GM23338 (cell line): ENCODE measurements around the gene NCAPD2.

Experiments used
- CREB1 ChIP-seq: fragments of 250-450 bp; sonication (Bioruptor Pico); IDR thresholded peaks from 2 replicates; pipeline ENCODE4 v1.5.0; 2020; ENCODE audit warnings: low read depth, mild to moderate bottlenecking, moderate library complexity
- CTCF ChIP-seq, 2 experiments: fragments of 200-600 bp in 1 of 2; sonication (generic) in 1 of 2; conservative IDR thresholded peaks; 2 replicates each; pipeline versions ENCODE4 v1.5.1 to v1.6.1; 2016 to 2017; ENCODE audit warnings: antibody characterized with exemption in 2 of 2, low read depth in 2 of 2, mild to moderate bottlenecking in 2 of 2, moderate library complexity in 1 of 2
- ETS1 ChIP-seq: IDR thresholded peaks from 2 replicates; pipeline ENCODE4 v1.6.1; 2016; ENCODE audit warnings: antibody characterized with exemption
- EZH2 ChIP-seq: fragments of 200-600 bp; sonication (generic); IDR thresholded peaks from one replicate; pipeline ENCODE4 v1.8.0; 2017; ENCODE audit warnings: antibody characterized with exemption, mild to moderate bottlenecking, low read depth; ENCODE audit not compliant: unreplicated experiment
- EZH2phosphoT487 ChIP-seq: fragments of 200-600 bp; sonication (generic); IDR thresholded peaks from one replicate; pipeline ENCODE4 v1.8.1; 2018; ENCODE audit warnings: antibody characterized with exemption; ENCODE audit not compliant: unreplicated experiment
- JUNB ChIP-seq: IDR thresholded peaks from one replicate; pipeline ENCODE4 v1.6.1; 2016; ENCODE audit warnings: antibody characterized with exemption; ENCODE audit not compliant: unreplicated experiment
- NANOG ChIP-seq: IDR thresholded peaks from 2 replicates; pipeline ENCODE4 v1.6.1; 2016; ENCODE audit warnings: antibody characterized with exemption, borderline replicate concordance
- POLR2AphosphoS5 ChIP-seq: IDR thresholded peaks from 2 replicates; pipeline ENCODE4 v1.6.1; 2016; ENCODE audit warnings: antibody characterized with exemption, low read depth
- REST ChIP-seq: IDR thresholded peaks from one replicate; pipeline ENCODE4 v1.6.1; 2018; ENCODE audit warnings: antibody characterized with exemption; ENCODE audit not compliant: unreplicated experiment
- STAT1 ChIP-seq: IDR thresholded peaks from one replicate; pipeline ENCODE4 v1.6.1; 2016; ENCODE audit warnings: antibody characterized with exemption; ENCODE audit not compliant: unreplicated experiment
- ZNF114 ChIP-seq: fragments of 250-450 bp; sonication (Bioruptor Pico); IDR thresholded peaks from 2 replicates; pipeline ENCODE4 v1.5.0; 2020; ENCODE audit warnings: mild to moderate bottlenecking, moderate library complexity
- ZNF331 ChIP-seq: fragments of 250-450 bp; sonication (Bioruptor Pico); IDR thresholded peaks from 2 replicates; pipeline ENCODE4 v1.5.0; 2020; ENCODE audit warnings: low read depth, mild to moderate bottlenecking, moderate library complexity
- ZNF462 ChIP-seq: fragments of 250-450 bp; sonication (Bioruptor Pico); IDR thresholded peaks from 2 replicates; pipeline ENCODE4 v1.5.0; 2020; ENCODE audit warnings: mild to moderate bottlenecking, moderate library complexity

GRCh38 chr12:6452944-6453630 lies 40.8 kb upstream of the NCAPD2 start:
- no peak for TF ChIP-seq CTCF (conservative IDR thresholded peaks at IDR 0.05; ENCODE audit: low read depth in 2 of 2)
- TF ChIP-seq POLR2AphosphoS5 = no peak
- TF ChIP-seq REST = no peak
- no peak for TF ChIP-seq CREB1
- TF ChIP-seq ETS1 = no peak
- no peak for TF ChIP-seq STAT1
- TF ChIP-seq EZH2 = no peak
- TF ChIP-seq ZNF462 (CRISPR knock-in tag) = no peak
- no peak for TF ChIP-seq EZH2phosphoT487
- no peak for TF ChIP-seq ZNF331 (CRISPR knock-in tag)
- TF ChIP-seq NANOG = no peak
- TF ChIP-seq JUNB = no peak
- TF ChIP-seq ZNF114 (CRISPR knock-in tag) = no peak
